ENCODE data around the gene MX1. TPM values are rescaled to one million over a fixed set of nuclear protein-coding genes. Genes with fewer than 3 reads are reported as not detected.

MX1 gene
- polyA plus RNA-seq, 2 of the 4 experiments (the other 2 are of a cell fraction), result 0.58 to 0.96 TPM

DNA sequence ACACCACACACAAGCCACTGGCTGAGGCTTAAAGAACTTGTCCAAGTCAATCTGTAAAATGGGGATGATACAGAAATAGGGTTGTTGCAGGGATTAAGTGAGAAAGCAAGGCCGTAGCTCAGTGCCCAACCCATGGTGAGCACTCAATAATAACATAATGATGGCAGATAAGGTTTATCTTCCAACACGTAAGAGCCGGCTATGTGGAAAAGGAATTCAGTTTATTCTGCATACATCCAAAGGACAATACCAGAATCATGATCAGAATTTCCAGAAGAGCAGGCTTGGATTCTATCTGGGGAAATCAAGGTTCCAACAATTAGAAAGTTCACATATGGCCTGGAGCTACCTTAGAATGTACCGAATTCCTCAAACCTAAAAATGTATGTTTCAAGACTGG, 77.3 kb downstream of the MX1 start:
- POLR2A ChIA-PET, result no interaction called here

DNA sequence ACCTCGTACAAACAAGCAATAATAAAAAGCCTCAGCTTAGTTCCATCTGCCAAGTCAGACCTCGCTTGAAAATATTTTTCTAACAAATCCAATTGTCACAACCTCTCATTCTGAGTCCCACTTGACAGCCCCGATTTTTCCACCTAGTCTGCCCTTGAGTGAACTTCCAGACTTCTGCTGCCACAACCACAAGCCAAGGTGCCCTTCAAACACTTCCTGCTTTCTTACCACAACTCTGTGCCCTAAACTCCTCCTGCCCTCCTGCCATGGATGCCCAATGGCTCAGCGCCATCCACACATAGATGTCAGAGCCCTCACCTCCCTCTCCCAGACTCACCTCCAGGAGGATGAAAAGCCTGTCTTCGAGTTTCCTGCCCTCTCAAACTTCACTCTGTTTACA, 78.0 kb downstream of the MX1 start:
- ChIA-PET POLR2A (no interaction called here), CTCF (no interaction called here)
- Histone ChIP-seq H3K4me1 (no peaks in the 10 kb centered on the region), H3K4me2 (no peak overlapping the region), H3K4me3 (no peak overlapping the region), H3K9me3 (no peaks in the 10 kb centered on the region), H3K27ac (no peak overlapping the region)
- no peak for FAIRE-seq
- TF ChIP-seq, protein P1, sequence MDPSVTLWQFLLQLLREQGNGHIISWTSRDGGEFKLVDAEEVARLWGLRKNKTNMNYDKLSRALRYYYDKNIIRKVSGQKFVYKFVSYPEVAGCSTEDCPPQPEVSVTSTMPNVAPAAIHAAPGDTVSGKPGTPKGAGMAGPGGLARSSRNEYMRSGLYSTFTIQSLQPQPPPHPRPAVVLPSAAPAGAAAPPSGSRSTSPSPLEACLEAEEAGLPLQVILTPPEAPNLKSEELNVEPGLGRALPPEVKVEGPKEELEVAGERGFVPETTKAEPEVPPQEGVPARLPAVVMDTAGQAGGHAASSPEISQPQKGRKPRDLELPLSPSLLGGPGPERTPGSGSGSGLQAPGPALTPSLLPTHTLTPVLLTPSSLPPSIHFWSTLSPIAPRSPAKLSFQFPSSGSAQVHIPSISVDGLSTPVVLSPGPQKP (IDR thresholded peaks at IDR 0.05; ENCODE audit: low read depth, low read length), result no peak
- TF ChIP-seq ZFP36 (IDR thresholded peaks at IDR 0.05; ENCODE audit: borderline replicate concordance, partially characterized antibody), result no peak
- TF ChIP-seq KDM1A (IDR thresholded peaks at IDR 0.05; ENCODE audit: low read depth), result no peak
- no peak for TF ChIP-seq HOXB5 (CRISPR knock-in tag; IDR thresholded peaks at IDR 0.05)
- no peak for TF ChIP-seq ESRRA (IDR thresholded peaks at IDR 0.05; ENCODE audit: borderline replicate concordance, low read length)
- TF ChIP-seq HOXA7 (CRISPR knock-in tag; IDR thresholded peaks at IDR 0.05), result no peak
- TF ChIP-seq ZC3H11A (IDR thresholded peaks at IDR 0.05), result no peak
- TF ChIP-seq TFCP2L1 (CRISPR knock-in tag; IDR thresholded peaks at IDR 0.05), result no peak
- no peak for ATAC-seq
- 21% methylated on average over 5 of the region's 5 CpGs for WGBS (ENCODE audit: missing lambda C conversion rate)
- DNase-seq (ENCODE audit: low read depth in 1 of 2, low spot score in 1 of 2), result no peak

More for the DNA sequence above, 77.3 kb downstream of the MX1 start:
- Histone ChIP-seq H3K4me2 (no peak overlapping the region), H3K4me1 (no peaks in the 10 kb centered on the region), H3K9me3 (no peaks in the 10 kb centered on the region), H3K4me3 (no peak overlapping the region), H3K27ac (no peak overlapping the region)
- no peak for ATAC-seq
- CTCF ChIA-PET, result no interaction called here
- WGBS (ENCODE audit: missing lambda C conversion rate), result 66% methylated on average over 4 of the region's 4 CpGs
- FAIRE-seq, result no peak
- TF ChIP-seq KDM1A (IDR thresholded peaks at IDR 0.05; ENCODE audit: low read depth) (no peak), FOSL2 (IDR thresholded peaks at IDR 0.05) (no peak), FOSL2 (CRISPR knock-in tag; IDR thresholded peaks at IDR 0.05) (no peak), MAZ (IDR thresholded peaks at IDR 0.05; ENCODE audit: borderline replicate concordance, low read depth, low read length) (no peak), RAD21 (conservative IDR thresholded peaks at IDR 0.05 in 1 of 2, IDR thresholded peaks at IDR 0.05 in 1 of 2) (no peak), BCL3 (IDR thresholded peaks at IDR 0.05) (no peak), NR3C1 (IDR thresholded peaks at IDR 0.05) (no peak), HEYL (CRISPR knock-in tag; IDR thresholded peaks at IDR 0.05) (no peak), HDAC2 (IDR thresholded peaks at IDR 0.05) (no peak), SREBF2 (IDR thresholded peaks at IDR 0.05) (no peak), POLR2A (IDR thresholded peaks at IDR 0.05; ENCODE audit: low read length) (no peak)
- TF ChIP-seq, protein P2, sequence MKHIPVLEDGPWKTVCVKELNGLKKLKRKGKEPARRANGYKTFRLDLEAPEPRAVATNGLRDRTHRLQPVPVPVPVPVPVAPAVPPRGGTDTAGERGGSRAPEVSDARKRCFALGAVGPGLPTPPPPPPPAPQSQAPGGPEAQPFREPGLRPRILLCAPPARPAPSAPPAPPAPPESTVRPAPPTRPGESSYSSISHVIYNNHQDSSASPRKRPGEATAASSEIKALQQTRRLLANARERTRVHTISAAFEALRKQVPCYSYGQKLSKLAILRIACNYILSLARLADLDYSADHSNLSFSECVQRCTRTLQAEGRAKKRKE (CRISPR knock-in tag; IDR thresholded peaks at IDR 0.05; ENCODE audit: low read depth), result no peak
- DNase-seq (ENCODE audit: low read depth in 1 of 2, low spot score in 1 of 2), result no peak

- ChIA-PET CTCF (interaction anchor here (0.7 to 0.8 kb wide), 2 partner anchors 10 to 272 kb away, joined by 3 read pairs; no protein-coding TSS in a partner anchor), POLR2A (no interaction called here)
- no peaks in the 10 kb centered on the region for H3K9me3 ChIP-seq
- H3K4me2 ChIP-seq, result no peak overlapping the region
- DNase-seq (ENCODE audit: low read depth in 1 of 2, low spot score in 1 of 2), result no peak
- 38% methylated on average over 7 of the region's 7 CpGs for WGBS (ENCODE audit: missing lambda C conversion rate)
- H3K27ac ChIP-seq, result no peak overlapping the region
- H3K4me3 ChIP-seq, result no peak overlapping the region
- TF ChIP-seq HOXB5 (CRISPR knock-in tag; IDR thresholded peaks at IDR 0.05), result no peak
- H3K4me1 ChIP-seq, result no peaks in the 10 kb centered on the region
- ATAC-seq, result no peak
- FAIRE-seq, result no peak
Observed at GRCh38 chr21:41506005-41506594, 80.1 kb downstream of the MX1 start.
